CD8-positive, alpha-beta memory T cell (primary cell): ENCODE data around the gene UNK. TPM values are rescaled to one million over a fixed set of nuclear protein-coding genes. Genes with fewer than 3 reads are reported as not detected.
A peak's percentile ranks its signal among the peaks of the same experiment; 100 is the strongest.

ENCODE experiments used
- CTCF ChIA-PET: fragments of 350-600 bp; sonication (Branson Sonifier 250); formaldehyde crosslinking; loops from one replicate; lab custom pipeline; 2021; ENCODE audit warnings: antibody characterized with exemption; lab: Charles Lee
- POLR2A ChIA-PET: fragments of 350-600 bp; sonication (Branson Sonifier 250); formaldehyde crosslinking; loops from one replicate; lab custom pipeline; 2021; ENCODE audit warnings: antibody characterized with exemption; lab: Charles Lee
- DNase-seq, 5 donors: peaks; one replicate each; pipeline versions ENCODE4 v3.0.0 to v3.0.0-alpha.2; 2020 to 2022; ENCODE audit warnings: mixed read lengths in 1 of 5
- H3K27ac ChIP-seq: one replicate; pipeline ENCODE4 v1.7.0; 2013; ENCODE audit warnings: low read depth, mild to moderate bottlenecking, low read length, moderate library complexity
- H3K27me3 ChIP-seq: 2 replicates; pipeline ENCODE4 v1.7.0; 2013; ENCODE audit warnings: low read length, mild to moderate bottlenecking; ENCODE audit not compliant: insufficient read depth, poor library complexity, severe bottlenecking
- H3K36me3 ChIP-seq: 2 replicates; pipeline ENCODE4 v1.7.0; 2013; ENCODE audit warnings: mild to moderate bottlenecking, low read length, moderate library complexity; ENCODE audit not compliant: insufficient read depth
- H3K4me1 ChIP-seq: 2 replicates; pipeline ENCODE4 v1.7.0; 2013; ENCODE audit warnings: mild to moderate bottlenecking, low read length, moderate library complexity; ENCODE audit not compliant: insufficient read depth
- H3K4me3 ChIP-seq: 2 replicates; pipeline ENCODE4 v1.7.0; 2013; ENCODE audit warnings: mild to moderate bottlenecking, low read length
- H3K9me3 ChIP-seq: 2 replicates; pipeline ENCODE4 v1.7.0; 2013; ENCODE audit warnings: mild to moderate bottlenecking, low read length
- H3K27ac Mint-ChIP-seq, 8 donors: one replicate each; pipeline ENCODE4 v1.8.0; 2020 to 2021; ENCODE audit warnings: mixed read lengths in 8 of 8, mild to moderate bottlenecking in 6 of 8, inconsistent platforms in 3 of 8, moderate library complexity in 3 of 8
- H3K27me3 Mint-ChIP-seq, 2 donors: one replicate each; pipeline ENCODE4 v1.8.0; 2020 to 2021; ENCODE audit warnings: mixed read lengths in 2 of 2, mild to moderate bottlenecking in 1 of 2, moderate library complexity in 1 of 2
- H3K36me3 Mint-ChIP-seq, 3 donors: one replicate each; pipeline ENCODE4 v1.8.0; 2020 to 2021; ENCODE audit warnings: mixed read lengths in 3 of 3, inconsistent platforms in 1 of 3, mild to moderate bottlenecking in 1 of 3
- H3K4me1 Mint-ChIP-seq, 3 donors: one replicate each; pipeline ENCODE4 v1.8.0; 2020 to 2021; ENCODE audit warnings: mixed read lengths in 3 of 3, inconsistent platforms in 1 of 3, mild to moderate bottlenecking in 1 of 3
- H3K4me3 Mint-ChIP-seq, 7 donors: one replicate each; pipeline ENCODE4 v1.8.0; 2020 to 2021; ENCODE audit warnings: mixed read lengths in 7 of 7, mild to moderate bottlenecking in 6 of 7, moderate library complexity in 4 of 7, inconsistent platforms in 2 of 7
- H3K9me3 Mint-ChIP-seq, 5 donors: one replicate each; pipeline ENCODE4 v1.8.0; 2020 to 2022; ENCODE audit warnings: mixed read lengths in 5 of 5, mild to moderate bottlenecking in 3 of 5, moderate library complexity in 2 of 5, inconsistent platforms in 1 of 5
- polyA plus RNA-seq: library from polyadenylated mRNA; unstranded; fragments of 300-500 nt; fragmentation: Illumina TruSeq; gene quantifications from one replicate; pipeline ENCODE4 v1.2.3, GENCODE V29; 2021
- total RNA-seq, 2 experiments: library from RNA; stranded (reverse); gene quantifications; one replicate each; pipeline ENCODE4 v1.2.3, GENCODE V29; 2021

The UNK gene
- total and polyA plus RNA-seq, 3 experiments from 2014 or later, result 24.4 to 32.8 (median 29.3) TPM

DNA sequence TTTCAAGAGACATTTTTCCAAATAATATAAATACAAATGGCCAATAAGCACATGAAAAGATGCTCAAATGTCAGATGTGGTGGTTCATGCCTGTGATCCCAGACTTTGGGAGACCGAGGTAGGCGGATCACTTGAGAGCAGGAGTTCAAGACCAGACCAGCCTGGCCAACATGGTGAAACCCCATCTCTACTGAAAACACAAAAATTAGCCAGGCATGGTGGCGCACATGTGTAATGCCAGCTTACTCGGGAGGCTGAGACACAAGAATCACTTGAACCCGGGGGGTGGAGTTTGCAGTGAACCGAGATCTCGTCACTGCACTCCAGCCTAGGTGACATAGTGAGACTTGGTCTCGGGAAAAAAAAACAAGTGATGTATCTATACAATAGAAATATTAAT, 16.7 kb upstream of the UNK start:
- Histone ChIP-seq H3K27me3 (no peaks in the 10 kb centered on the region), H3K4me1 (peaks cover 13% of the 10 kb centered on the region), H3K36me3 (no peaks in the 10 kb centered on the region), H3K9me3 (no peaks in the 10 kb centered on the region), H3K27ac (no peak overlapping the region), H3K4me3 (no peak overlapping the region)
- ChIA-PET POLR2A (interaction anchor here (0.8 to 1.7 kb wide), 2 partner anchors 9 to 62 kb away, joined by 3 to 5 read pairs; no protein-coding TSS in a partner anchor), CTCF (interaction anchor here (1.0 kb wide), 1 partner anchor 9 kb away, joined by 4 read pairs; no protein-coding TSS in a partner anchor)
- Mint-ChIP-seq H3K27me3 (no peaks in the 10 kb centered on the region), H3K4me1 (peaks cover 9 to 20% (median 9%) of the 10 kb centered on the region in 3 donors), H3K4me3 (peak overlapping the region in 1 of 7 donors; percentile 13), H3K27ac (no peak overlapping the region), H3K9me3 (no peaks in the 10 kb centered on the region), H3K36me3 (no peaks in the 10 kb centered on the region)
- no peak for DNase-seq

DNA sequence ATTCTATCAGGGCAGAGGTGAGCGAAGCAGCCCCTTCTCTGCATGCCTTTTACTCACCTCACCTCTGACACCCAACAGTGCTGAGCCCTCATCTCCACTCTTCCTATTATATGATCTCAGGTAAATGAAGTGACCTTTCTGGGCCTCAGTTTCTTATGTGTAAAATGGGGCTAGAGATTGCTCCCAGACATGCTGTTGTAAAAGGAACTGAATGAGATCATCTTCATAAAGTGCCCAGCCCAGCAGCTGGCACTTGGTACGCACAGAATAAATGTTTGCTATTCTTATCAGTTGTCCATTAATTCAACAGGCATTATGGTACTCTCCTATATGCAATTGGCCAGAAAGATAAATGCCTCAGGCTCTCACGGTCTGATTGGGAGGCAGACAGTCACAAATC, 15.1 kb upstream of the UNK start:
- no peaks in the 10 kb centered on the region for H3K9me3 Mint-ChIP-seq
- Histone ChIP-seq H3K9me3 (no peaks in the 10 kb centered on the region), H3K4me3 (no peak overlapping the region), H3K4me1 (no peaks in the 10 kb centered on the region), H3K27me3 (no peaks in the 10 kb centered on the region), H3K27ac (no peak overlapping the region), H3K36me3 (no peaks in the 10 kb centered on the region)
- no peaks in the 10 kb centered on the region for H3K36me3 Mint-ChIP-seq
- ChIA-PET CTCF (interaction anchor here (1.2 to 1.4 kb wide), 3 partner anchors 16 to 169 kb away, joined by 3 to 6 read pairs (median 3); no protein-coding TSS in a partner anchor), POLR2A (no interaction called here)
- H3K27ac Mint-ChIP-seq, result no peak overlapping the region
- no peak for DNase-seq
- H3K27me3 Mint-ChIP-seq, result no peaks in the 10 kb centered on the region
- peaks cover 1 to 7% (median 1%) of the 10 kb centered on the region in 3 donors for H3K4me1 Mint-ChIP-seq
- H3K4me3 Mint-ChIP-seq, result peak overlapping the region in 1 of 7 donors; percentile 65

DNA sequence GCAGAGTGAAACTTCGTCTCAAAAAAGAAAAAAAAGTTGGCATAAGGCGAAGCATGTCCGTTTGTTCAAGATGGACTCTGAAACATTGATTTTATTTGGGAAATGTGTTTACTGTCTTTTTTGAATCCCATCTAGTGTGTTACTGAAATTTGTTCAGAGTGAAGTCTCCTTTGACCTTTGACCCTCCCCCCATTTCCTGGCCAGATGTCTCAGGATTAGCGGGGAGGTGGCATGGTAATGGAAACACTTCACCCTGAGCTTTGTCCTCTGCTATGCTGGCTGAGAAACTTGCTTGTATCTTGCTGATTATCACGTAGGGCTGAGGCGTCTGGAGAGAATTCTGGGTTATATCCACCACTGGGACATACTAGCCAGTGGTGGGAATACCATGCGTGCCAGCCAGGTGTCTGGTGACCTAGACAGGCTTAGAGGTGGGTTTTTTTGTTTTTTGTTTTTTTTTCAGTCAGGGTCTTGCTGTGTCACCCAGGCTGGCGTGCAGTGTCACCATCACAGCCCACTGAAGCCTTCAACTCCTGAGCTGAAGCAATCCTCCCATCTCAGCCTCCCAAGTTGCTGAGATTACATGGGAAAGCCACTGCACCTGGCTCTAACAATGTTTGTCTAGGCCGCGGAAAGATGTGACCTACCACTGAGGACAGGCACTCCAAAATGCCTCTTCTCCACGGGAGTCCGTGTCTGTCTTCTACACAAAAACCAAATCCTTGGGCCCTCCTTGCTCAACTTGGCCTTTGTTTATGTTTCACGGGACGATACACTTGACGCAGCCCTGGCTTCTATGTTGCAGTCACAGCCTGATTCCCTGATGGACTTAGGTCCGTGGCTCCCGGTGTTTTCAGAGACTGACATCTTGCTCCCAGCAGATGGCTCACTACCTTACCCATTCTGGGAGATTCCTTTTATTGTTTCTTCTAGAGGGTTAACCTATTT, 13.0 kb upstream of the UNK start:
- POLR2A ChIA-PET, result no interaction called here
- H3K4me1 Mint-ChIP-seq, result peaks cover 13 to 18% (median 15%) of the 10 kb centered on the region in 3 donors
- no peaks in the 10 kb centered on the region for H3K9me3 Mint-ChIP-seq
- H3K9me3 ChIP-seq, result no peaks in the 10 kb centered on the region
- peak overlapping the region in 1 of 7 donors; percentile 2 for H3K4me3 Mint-ChIP-seq
- no peak overlapping the region for H3K27ac Mint-ChIP-seq
- H3K27me3 Mint-ChIP-seq, result no peaks in the 10 kb centered on the region
- CTCF ChIA-PET, result interaction anchor here (3.0 to 3.2 kb wide), 2 partner anchors 18 to 22 kb away, joined by 10 to 11 read pairs; no protein-coding TSS in a partner anchor
- H3K36me3 Mint-ChIP-seq, result peaks cover 0 to 11% (median 0%) of the 10 kb centered on the region in 3 donors
- H3K27ac ChIP-seq, result no peak overlapping the region
- peaks cover 7% of the 10 kb centered on the region for H3K4me1 ChIP-seq
- no peak overlapping the region for H3K4me3 ChIP-seq
- no peak for DNase-seq
- H3K27me3 ChIP-seq, result no peaks in the 10 kb centered on the region
- H3K36me3 ChIP-seq, result peaks cover 3% of the 10 kb centered on the region

DNA sequence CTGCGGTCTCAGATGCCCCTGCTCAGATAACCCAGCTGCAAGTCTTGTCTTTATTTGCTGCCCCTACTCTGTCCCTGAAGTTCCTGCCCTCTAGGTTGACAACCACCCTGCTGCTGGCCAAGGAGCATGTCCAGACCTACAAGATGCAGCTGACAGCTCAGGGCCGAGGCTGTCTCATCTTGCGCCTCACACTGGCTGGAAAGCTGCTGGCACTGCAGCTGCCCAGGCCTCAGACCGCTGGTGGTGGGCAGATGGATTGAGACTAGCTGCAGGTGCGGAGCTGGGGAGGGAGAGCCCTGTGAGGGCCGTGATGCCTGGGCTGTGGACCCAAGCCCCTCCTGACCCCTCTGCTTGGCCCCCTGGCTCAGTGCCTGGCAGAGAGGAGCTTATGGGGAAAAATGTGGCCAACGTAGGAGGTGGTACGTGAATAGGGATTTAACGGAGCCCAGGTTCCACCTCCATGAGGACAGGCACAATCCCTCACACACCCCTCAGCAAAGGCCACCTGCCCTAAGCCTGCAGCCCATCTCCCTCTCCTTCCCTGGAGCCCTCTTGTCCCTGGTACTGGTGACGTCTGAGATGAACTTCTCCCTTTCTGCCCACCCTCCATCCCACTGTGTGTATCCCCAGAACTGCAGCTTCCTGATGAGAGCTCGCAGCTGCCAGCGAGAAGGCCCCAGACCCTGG, 11.3 kb upstream of the UNK start:
- DNase-seq, result no peak
- Histone ChIP-seq H3K36me3 (peaks cover 13% of the 10 kb centered on the region), H3K27ac (no peak overlapping the region), H3K27me3 (no peaks in the 10 kb centered on the region), H3K9me3 (no peaks in the 10 kb centered on the region), H3K4me1 (peaks cover 20% of the 10 kb centered on the region), H3K4me3 (no peak overlapping the region)
- ChIA-PET POLR2A (interaction anchor here (1.2 to 1.9 kb wide), 2 partner anchors 8 to 60 kb away, joined by 6 to 9 read pairs; partner anchors contain the start of gene GALK1), CTCF (interaction anchor here (1.1 to 3.2 kb wide), 7 partner anchors 9 to 123 kb away, joined by 3 to 11 read pairs (median 8); partner anchors contain the start of genes GALK1 and TRIM65)
- H3K4me3 Mint-ChIP-seq, result no peak overlapping the region
- H3K27me3 Mint-ChIP-seq, result peaks cover 0 to 3% of the 10 kb centered on the region in 2 donors
- peaks cover 10 to 28% (median 12%) of the 10 kb centered on the region in 3 donors for H3K36me3 Mint-ChIP-seq
- H3K27ac Mint-ChIP-seq, result no peak overlapping the region
- H3K9me3 Mint-ChIP-seq, result no peaks in the 10 kb centered on the region
- peaks cover 30 to 34% (median 30%) of the 10 kb centered on the region in 3 donors for H3K4me1 Mint-ChIP-seq

DNA sequence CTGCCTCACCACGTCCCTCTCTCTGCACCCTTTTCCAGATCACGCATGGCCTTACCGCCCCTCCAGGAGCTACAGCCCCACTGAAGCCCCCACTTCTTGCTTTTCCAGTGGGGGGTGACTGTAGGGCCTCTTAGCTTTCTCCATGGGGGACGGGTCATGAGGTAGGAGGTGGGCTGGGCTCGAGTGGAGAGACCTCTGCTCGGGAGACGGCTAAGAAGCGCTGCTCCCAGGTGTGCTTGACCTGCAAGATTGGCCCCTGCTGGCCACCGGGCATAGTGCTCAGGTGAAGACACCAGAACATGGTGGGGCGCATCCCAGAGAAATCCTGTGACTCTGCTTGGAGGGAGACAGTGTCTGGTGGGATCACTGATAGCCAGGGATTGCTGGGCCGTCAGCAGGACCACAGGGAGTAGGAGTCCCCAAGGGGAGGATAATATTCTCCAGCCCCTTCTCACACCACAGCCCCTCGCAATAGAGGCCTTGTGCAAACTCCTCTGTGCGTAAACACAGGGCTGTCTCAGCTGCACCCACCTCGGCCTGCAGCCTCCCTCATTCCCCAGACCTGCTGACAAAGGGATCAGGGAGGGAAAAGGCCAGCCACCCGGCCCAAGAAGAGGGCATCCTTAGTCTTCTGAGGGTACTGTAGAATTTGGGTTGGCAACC, 10.7 kb upstream of the UNK start:
- peaks cover 0 to 10% of the 10 kb centered on the region in 2 donors for H3K27me3 Mint-ChIP-seq
- CTCF ChIA-PET, result interaction anchor here (0.8 to 3.2 kb wide), 8 partner anchors 9 to 122 kb away, joined by 3 to 11 read pairs (median 6); partner anchors contain the start of genes GALK1 and TRIM65

DNA sequence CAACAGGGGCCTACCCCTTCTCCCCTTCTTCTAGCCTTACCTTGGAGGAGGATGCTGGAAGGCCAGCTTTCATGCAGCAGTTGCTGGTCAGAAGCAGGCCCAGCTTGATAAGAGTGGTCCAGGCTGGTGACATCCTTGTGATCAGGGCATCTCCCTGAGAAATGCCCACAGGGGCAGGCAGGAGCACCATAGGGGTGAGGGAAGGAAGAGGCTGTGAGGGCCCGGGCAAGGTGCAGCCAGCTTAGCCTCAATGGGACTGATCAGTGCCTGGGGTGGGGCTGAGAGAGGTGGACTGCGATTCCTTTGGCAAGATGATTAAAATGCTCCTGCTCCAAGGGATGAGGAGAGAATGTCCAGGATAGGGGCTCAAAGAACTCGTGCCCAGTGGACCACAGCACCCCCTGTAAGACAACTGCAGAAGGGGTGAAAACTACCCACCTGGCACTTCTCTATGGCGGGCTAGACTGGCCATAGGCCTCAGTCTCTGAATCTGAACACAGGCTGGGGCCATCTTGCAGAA, 10.1 kb upstream of the UNK start:
- Mint-ChIP-seq H3K4me1 (peaks cover 33 to 39% (median 35%) of the 10 kb centered on the region in 3 donors), H3K27ac (peak overlapping the region in 6 of 8 donors; percentile 24 to 90 (median 83))
- DNase-seq, result no peak

More for the DNA sequence above, 10.7 kb upstream of the UNK start:
- Histone ChIP-seq H3K9me3 (no peaks in the 10 kb centered on the region), H3K27me3 (no peaks in the 10 kb centered on the region), H3K4me1 (peaks cover 20% of the 10 kb centered on the region), H3K4me3 (no peak overlapping the region), H3K36me3 (peaks cover 20% of the 10 kb centered on the region), H3K27ac (no peak overlapping the region)
- peak overlapping the region in 1 of 7 donors; percentile 88 for H3K4me3 Mint-ChIP-seq
- DNase-seq, result no peak
- peaks cover 33 to 38% (median 35%) of the 10 kb centered on the region in 3 donors for H3K4me1 Mint-ChIP-seq
- POLR2A ChIA-PET, result interaction anchor here (1.1 to 1.9 kb wide), 4 partner anchors 9 to 75 kb away, joined by 3 to 9 read pairs (median 4); partner anchors contain the start of gene GALK1
- peak overlapping the region in 1 of 8 donors; percentile 83 for H3K27ac Mint-ChIP-seq
- no peaks in the 10 kb centered on the region for H3K9me3 Mint-ChIP-seq
- peaks cover 16 to 35% (median 18%) of the 10 kb centered on the region in 3 donors for H3K36me3 Mint-ChIP-seq

More for the DNA sequence above, 10.1 kb upstream of the UNK start:
- Histone ChIP-seq H3K27me3 (no peaks in the 10 kb centered on the region), H3K4me1 (peaks cover 20% of the 10 kb centered on the region), H3K36me3 (peaks cover 21% of the 10 kb centered on the region), H3K4me3 (no peak overlapping the region), H3K9me3 (no peaks in the 10 kb centered on the region), H3K27ac (no peak overlapping the region)
- CTCF ChIA-PET, result interaction anchor here (0.8 to 4.8 kb wide), 6 partner anchors 10 to 53 kb away, joined by 3 to 47 read pairs (median 10); partner anchors contain the start of gene GALK1
- peaks cover 17 to 36% (median 18%) of the 10 kb centered on the region in 3 donors for H3K36me3 Mint-ChIP-seq
- peak overlapping the region in 2 of 7 donors; percentile 32 to 88 for H3K4me3 Mint-ChIP-seq
- POLR2A ChIA-PET, result interaction anchor here (0.8 to 5.9 kb wide), 7 partner anchors 9 to 75 kb away, joined by 3 to 79 read pairs (median 5); partner anchors contain the start of genes GALK1 and UNK
- peaks cover 0 to 11% of the 10 kb centered on the region in 2 donors for H3K27me3 Mint-ChIP-seq
- peaks cover 0 to under 1% (median 0%) of the 10 kb centered on the region in 5 donors for H3K9me3 Mint-ChIP-seq
